NOMO-1 (cell line): ENCODE data around the gene H19.

ENCODE experiments used
- DNase-seq, 2 experiments: peaks; one replicate each; lab custom pipeline; 2025; ENCODE audit not compliant: unreplicated experiment in 2 of 2; lab: John Stamatoyannopoulos, UW

The H19 gene

DNA sequence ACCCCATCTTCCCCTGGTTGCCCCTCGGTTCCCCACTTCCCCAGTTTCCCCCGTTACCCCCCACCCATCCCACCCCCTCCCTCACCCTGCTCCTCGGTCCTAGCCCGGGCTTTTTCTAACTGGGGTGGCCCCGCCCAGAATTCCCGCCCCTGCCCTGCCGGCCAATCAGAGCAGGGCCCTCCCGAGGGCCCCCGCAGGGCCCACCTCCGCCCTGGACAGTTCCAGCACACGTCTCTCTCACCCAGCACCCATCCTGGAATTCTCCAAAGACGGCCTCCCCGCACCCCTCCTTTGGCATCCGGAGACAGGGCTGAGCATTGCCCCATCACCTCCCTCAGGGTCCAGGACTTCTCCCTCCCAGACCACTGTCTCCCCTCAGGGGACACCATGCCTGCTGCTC is at the start of gene H19:
TSS of gene H19 (minus strand) at position 88 of the 400 bp plus-strand sequence.
- no peak for DNase-seq

DNA sequence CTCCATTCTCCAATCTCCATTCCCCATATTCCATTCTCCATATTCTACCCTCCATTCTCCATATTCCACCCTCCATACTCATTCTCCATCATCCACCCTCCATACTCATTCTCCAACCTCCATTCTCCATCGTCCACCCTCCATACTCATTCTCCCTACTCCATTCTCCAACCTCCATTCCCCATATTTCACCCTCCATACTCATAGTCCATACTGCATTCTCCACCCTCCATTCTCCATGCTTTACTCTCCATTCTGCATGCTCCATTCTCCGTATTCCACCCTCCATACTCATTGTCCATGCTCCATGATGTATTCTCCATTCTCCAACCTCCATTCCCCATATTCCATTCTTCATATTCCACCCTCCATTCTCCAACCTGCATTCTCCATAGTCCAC is 44.3 kb upstream of the H19 start:
- no peak for DNase-seq

DNA sequence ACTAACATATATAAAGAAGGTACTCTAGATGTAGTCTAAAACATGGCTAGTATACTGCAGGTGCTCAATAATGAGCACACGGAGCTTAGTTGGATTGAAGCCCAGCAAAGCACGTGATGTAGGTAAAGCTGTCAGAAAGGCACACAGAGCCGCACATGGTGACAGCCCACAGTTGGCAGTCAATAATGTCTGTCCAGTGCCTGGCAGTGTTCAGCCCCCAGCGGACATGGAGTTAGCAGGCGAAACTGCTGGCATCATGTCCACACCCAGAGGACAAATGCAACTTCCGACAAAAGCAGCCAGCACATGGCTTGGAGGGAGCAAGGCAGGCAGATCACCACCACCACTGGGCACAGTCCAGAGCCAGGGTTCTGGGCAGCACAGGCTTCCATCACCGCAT is 43.5 kb upstream of the H19 start:
- DNase-seq = no peak

DNA sequence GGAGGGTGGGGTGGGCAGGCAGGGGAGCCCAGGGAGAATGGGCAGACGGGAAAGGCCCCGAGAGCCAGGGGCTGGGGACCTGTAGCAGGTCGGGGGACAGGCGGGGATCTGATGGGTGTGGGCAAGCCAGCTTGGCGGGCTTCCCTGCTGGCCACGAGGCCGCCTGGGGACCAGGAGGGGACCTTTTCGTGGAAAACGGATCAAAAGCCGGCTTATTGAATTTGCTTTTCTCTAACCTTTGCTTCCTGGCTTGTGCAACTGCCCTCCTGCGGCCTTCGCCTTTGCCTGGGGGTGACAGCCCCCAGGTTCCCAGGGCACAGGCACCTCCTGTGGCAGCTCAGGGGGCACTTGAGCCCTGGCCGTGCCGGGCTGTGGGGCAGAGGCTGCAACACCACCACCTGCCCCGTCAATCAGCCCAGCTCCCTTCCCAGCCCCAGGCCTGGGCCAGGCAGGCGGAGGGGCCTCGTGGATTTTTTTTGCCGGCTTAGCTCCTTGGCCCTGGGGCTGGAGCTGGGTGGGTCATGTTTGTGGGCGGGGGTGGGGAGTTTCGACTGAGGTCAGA is 41.6 kb upstream of the H19 start:
- no peak for DNase-seq

DNA sequence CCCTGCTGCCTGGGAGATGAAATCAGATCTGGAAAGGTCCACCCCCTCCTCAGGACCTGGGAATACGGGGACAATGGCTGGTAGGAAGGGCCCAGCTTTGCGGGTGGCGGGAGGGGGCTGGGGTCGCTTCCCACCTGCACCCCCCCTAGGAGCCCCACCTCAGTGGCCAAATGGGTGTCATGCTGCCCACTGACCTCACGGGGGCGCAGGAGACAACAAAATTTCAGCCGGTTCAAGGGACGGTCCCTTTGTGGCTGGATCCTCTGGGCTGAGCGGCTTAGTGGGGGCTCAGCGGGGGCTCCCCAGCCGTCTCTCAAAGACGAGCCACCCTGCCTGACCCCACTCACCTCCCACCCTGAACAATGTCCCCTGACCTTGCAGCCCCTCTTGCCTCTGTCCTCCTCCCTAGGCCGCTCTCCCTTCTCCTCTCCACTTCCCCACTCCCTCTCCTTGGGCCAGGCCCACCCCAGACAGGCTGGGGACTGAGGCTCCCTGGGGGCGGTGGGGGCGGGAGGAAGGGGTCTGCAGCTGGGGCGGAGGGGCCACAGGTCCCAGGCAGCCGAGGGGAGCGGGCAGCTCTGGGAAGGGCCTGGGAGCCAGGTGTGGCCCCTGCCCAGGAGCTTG is 39.3 kb upstream of the H19 start:
- DNase-seq = no peak

DNA sequence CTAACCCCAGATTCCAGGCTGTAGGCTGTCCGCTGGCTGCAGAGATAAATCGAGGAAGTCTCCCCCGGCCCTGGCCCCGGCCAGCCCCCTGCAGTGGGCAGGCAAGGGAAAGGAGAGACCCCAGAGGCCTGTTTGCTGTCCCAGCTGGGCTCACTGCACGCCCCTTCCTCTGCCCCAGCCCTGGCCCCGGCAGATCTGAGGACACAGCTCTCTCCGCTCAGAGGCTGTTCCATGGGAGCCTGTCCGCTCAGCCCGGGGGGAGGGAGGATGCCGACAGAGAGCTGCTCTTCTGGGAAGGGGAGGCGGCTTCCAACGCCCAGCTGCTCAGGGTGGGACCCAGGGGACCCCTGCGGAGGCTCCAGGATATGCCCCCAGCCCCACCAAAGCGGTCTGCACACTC is 37.7 kb upstream of the H19 start:
- no peak for DNase-seq

DNA sequence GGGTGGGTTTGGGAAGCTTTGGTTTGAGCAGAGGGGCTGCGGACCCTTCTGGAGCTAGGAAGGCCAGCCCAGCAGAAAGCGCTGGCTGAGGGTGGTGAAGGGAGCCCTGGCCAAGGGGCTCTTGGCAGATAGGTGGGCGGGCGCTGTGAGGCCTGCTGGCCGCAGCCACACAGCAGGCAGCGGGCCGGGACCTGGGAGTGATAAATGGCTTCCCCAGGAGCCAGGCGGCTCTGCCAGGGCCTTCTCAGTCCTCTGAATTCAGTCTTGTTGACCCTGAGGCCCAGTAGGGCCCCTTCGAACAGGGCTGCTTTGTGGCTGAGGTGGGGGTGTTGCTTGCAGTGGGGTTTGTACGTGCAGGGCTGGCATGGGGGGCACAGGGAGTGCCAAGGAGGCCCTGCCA is 33.4 kb upstream of the H19 start:
- DNase-seq = no peak

DNA sequence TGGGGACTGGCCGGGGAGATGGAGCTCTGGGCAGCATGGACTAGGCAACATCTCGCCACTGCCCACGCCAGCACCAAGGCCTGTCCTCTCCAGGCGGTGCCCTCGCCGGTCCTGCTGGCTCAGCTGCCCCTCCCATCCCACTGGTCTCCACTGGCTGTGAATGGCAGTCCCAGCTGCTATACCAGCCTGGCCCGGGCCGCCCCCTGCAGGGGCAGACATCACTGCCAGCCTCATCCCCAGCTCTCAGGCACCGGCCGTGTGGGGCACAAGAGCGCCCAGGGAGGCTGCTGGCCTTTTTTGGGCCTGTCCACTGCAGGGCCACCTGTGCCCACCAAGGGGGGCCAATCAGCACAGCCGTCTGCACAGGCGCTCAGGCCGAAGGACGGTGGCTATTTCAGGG is 30.1 kb upstream of the H19 start:
- no peak for DNase-seq

DNA sequence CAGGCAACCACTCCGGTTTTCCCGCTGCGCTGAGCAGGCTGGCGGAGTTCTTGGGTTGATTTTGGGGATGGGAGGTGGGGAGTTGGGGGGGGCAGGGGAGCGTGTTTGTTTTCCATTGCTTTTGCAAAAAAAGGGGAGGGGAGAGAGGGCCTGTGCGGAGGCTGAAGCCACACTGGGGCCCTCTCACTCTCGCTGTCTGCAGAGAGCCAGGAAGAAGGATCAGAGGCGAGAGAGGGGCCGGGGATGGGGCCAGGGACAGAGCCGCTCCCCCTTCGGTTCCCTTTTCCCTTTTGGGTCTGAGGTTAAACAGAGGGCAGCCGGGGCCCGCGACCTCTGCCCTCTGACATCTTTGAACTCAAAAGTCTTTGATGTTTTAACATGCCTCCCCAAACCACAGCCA is 17.4 kb upstream of the H19 start:
- no peak for DNase-seq

DNA sequence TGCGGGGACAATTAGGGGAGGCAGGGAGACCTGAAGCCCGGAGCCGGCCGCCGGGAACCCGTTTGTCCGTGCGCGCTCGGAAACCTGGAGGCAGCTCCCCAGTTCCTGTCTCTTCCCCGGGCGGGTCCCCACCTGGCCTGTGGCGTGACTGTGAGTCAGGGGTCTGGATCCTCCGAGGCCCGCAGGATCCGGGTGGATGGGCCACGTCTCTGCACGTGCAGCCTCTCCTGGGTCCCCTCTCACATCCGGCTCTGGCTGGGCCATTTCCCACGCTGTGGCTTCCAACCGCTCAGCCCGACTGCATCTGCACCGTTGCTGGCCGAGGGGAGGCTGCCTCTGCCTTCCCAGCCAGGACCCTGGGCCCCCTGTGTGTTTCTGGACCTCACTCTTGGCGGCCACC is 14.8 kb upstream of the H19 start:
- DNase-seq = no peak

DNA sequence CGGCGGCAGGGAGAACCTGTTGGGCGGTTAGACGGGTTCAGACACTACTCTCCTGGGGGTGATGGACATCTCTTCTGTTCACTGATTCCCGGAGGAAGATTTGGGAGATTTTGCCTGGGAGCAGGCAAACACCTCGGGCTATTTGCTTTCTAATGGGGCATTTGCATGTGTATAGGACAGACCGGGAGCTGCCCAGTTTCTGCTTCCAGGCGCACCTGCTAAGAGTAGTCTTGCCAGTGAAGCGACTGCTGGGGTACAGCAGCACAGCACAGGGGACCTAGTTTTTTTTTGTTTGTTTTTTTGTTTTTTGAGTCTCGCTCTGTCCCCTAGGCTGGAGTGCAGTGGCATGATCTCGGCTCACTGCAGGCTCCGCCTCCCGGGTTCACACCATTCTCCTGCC is 6.8 kb upstream of the H19 start:
- DNase-seq = no peak

DNA sequence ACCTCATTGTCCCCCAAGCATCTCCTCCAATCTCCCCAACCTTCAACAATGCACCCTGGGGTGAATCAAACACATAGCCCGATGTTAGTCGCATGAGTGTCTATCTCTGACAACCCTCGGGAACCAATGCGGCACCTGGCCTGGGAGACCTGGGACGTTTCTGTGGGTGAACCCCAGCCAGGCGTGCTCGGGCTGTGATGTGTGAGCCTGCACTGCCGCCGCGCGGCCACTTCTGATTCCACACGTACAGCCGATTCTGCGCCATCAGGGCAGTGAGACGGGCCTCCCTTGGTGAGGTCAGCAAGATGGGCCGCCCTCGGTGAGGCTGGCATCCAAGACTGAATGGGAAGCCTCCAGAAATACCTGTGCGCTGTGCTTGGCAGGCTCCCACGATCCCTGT is 5.2 kb upstream of the H19 start:
- no peak for DNase-seq

DNA sequence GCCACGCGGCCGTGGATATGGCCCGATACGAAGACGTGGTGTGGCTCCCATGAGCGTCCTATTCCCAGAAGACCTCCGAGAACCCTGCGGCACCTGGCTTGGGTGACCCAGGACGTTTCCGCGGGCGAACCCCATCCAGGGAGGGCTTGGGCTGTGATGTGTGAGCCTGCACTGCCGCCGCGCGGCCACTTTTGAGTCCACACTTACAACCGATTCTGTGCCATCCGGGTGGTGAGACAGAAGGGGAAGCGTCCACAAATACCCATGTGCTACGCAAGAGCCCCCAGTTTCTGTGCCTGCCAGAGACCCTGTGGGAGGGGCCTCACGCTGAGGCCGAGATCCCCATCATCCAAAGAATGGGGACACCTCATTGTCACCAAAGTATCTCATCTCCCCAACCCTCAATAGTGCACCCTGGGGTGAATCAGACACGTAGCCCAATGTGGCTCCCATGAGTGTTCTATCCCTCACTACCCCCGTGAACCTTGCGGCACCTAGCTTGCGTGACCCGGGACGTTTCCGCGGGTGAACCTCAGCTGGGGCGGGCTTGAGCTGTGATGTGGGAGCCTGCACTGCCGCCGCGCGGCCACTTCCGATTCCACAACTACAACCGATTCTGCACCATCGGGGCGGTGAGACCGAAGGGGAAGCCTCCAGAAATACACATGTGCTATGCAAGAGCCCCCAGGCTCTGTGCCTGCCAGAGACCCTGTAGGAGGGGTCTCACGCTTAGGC is 4.6 kb upstream of the H19 start:
- DNase-seq = no peak

DNA sequence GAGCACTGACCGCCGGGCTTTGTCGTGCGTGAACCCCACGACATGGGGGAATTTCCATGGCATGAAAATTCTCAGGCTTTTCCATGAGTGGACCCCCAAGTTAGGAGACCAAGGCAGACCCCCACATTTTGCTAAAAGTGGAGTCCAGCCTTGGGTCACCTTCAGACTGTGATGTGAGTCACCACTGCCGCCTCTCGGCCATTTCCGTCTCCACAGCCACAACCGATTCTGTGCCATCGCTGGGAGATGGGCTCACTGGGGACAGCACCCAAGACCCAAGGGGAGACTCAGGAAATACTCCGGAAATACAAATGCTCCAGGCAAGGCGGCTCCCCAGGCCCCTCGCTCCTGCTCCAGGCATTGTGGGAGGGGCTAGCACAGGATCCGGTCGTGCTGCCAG is 1.2 kb upstream of the H19 start:
- DNase-seq = no peak

DNA sequence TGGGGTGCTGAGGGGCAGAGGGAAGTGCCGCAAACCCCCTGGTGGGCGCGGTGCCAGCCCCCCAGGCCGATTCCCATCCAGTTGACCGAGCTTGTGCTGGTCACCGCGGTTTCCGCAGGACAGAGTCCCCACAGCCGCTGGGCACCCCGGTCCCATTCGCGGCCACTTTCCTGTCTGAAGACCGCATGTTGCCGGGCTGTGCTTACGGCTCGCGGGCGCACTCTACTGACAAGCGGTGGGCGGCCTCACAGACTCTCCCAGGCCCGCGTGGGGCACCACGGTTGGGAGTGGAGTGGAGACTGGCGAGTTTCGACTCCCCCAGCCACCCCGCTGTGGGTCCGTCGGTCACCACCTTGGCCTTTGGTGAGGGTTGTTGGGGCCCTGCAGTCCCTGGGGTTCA is 648 bp upstream of the H19 start:
- no peak for DNase-seq

DNA sequence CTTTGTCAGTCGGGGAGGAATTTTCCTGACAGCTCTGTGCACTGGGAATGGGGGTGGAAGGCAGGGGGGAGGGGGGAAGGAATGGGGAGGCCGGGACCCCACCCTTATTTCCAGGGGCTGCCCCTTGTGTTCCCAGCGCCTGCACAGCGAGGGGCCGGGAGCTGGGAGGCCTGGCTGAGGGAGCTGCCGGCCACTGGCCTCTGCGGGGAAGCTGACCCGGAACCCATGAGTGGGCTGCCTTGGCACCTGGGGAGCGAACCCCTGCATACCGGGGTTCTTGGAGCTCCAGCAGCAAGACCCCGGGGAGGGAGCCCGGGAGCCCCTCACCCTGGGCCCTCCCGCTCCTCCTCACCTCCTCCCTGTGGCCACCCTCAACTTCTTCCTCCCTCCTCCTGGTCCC is 3.5 kb downstream of the H19 start:
- no peak for DNase-seq

DNA sequence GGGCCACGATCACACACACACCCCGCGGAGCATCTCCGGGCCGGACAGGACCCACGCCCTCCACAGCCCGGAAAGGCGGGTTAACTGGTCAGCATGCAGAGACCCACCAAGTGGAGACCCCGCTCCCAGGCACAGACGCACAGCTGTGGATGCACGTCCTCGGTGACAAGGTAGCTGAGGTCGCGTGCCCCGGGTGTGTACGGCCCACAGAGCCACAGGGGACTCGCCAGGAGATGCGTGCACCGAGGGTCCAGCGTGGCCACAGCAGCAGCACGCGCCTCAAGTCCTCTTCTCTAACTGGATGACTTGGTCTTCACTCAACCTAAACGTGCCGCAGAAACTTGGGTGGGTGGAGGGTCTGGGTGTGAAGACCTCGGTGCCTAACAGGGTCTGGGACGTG is 5.5 kb downstream of the H19 start:
- no peak for DNase-seq

DNA sequence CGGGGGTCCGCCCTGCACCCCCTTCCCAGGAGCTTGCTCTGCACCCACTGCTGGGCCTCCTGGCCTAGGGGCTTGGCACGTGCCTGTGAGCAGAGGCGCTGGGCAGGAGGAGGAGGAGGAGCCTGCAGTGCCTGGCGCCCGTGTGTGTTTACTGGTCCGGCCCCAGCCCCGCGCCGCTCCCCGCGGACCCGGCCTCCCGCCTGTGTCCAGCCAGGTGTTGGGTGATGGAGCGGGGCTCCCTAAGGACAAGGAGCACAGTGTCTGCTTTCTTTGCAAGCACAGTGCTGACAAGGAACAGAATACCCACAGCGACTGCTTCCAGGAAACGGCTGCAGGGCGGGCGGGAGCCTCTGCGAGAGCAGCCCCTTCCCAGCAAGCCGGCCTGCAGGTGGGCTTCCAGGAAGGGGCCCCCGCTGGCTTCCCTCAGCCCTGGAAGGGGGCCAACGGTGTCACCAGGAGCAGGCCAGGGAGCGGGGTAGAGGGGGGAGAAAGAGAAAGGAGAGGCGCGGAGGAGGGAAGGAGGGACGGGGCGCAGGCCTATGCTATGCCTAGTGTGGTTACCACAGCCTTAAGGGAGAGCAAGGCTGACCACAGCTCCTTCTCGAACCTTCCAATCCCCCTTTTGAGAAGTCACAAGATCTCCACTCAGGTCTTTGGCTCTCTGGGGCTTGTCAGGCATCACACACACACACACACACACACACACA is 6.6 kb downstream of the H19 start:
- DNase-seq = no peak

DNA sequence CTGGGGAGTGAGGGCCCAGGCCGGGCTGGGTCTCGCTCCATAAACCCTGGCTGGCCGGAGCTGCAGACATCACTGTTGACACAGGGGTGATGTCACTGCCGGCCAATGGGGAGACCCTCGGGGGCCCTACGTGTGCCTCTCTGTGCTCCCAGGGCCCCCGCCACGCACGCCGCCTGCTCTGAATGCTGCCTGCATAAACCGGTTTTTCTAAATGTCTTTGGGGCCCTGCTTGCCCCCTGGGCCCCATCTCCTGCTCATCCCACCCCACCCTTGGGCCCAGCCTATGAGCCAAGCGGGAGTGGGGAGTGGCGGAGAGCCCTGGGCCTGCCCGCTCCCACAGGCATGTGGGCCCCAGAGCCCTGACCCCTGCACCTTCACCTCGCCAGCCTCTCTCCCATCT is 7.7 kb downstream of the H19 start:
- DNase-seq = no peak

DNA sequence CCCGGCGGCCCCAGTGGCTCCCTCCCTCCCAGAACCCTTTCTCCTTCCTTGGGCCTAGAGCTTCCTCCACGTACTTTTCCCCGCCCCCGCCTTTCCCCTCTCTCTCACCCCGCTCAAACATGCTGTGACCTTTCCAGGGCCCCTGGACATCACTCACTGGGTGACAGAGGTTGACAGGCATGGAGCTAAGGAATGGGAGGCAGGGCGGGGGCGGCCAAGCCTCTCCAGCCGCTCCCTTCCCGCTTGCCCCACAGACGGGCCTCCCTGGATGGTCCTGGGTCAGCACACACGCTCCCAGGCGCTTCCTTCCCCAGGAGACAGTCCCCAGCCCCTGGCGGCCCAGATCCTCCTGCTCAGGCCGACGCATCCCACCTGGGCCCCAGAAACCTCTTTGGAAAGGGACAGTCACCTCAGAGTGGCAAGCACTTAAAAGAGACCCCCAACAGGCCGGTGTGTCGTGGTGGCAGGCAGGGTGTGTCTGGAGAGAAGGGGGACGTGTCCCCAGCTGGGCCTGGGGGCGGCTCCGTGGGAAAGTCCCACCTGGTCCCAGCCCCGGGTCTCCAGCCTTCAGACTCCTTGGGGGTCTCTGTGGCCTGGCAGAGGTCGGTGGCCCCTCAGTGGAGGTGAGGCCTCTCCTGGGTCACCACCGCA is 8.8 kb downstream of the H19 start:
- DNase-seq = no peak

DNA sequence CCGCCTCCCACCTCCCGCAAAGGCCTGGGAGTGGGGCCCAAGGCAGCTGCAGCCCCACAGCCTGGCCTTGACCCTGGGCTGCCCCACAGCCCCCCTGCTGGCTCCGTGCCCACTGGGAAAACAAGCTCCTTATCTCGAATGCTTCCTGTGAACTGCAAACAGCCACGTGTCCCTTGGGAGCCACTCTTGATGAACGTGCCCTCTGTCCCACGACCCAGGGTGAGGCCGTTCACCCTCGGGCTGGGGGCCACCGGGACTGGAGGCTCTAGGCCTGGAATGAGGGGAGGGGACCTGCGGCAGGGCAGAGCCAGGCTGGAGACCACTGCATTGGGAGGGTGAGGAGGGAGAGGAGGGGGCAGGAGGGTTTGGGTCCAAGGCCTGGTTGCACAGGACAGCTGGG is 9.5 kb downstream of the H19 start:
- DNase-seq = no peak
